GM21825 (cell line): ENCODE results near the gene AHCYL2.
"Not testable (repeated sequence)": the region's sequence is repeated elsewhere in the genome, so short reads cannot be mapped to it uniquely, and the experiment has no call there.

Experiments used
- ATAC-seq: cut with Tn5 transposase; IDR thresholded peaks from one replicate; pipeline ENCODE4 v1.9.1; 2021; ENCODE audit warnings: mild to moderate bottlenecking, moderate library complexity; ENCODE audit not compliant: unreplicated experiment

The AHCYL2 gene

DNA sequence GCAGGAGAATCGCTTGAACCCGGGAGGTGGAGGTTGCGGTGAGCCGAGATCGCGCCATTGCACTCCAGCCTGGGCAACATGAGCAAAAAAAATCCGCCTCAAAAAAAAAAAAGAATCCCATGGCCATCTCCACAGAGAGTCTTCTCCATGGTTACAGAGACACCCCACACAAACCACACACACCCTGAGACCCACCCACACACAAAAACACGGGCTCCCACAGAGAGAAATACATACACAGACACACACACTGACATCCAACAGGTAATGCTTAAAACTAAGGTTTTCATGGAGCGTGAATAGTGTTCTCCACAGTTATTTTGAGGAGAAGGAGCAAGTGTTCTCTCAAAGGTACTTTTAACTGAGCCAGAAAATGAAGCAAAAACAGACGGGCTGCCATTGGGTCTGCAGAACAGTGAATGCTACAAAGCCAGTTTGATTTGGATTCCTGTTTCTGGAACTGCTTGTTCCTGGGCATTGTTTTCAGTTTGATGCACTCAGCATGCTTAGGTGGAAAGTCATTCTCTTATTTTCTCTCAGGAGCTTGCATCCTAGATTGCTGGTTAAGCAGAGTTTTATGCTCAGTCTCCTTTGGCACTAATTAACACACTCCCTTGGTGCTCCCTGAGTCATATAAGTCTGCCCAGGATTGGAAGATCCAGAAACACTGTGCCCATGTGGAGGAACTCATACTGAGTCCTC, 15.4 kb downstream of the AHCYL2 start:
- ATAC-seq: no peak

DNA sequence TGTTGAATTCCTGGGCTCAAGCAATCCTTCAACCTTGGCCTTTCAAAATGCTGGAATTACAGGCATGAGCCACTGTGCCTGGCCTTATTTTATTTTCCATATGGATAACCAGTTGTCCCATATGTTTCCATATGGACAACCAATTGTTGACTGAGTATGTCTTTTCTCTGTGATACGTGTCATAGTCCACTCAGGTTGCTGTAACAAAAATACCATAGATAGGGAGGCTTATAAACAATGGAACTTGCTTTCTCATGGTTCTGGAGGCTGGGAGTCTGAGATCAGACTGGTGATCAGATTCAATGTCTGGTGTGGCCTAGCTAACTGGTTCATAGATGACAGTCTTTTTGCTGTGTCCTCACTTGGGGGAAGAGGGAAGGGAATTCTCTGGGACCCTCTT, 19.4 kb downstream of the AHCYL2 start:
- ATAC-seq: no peak

DNA sequence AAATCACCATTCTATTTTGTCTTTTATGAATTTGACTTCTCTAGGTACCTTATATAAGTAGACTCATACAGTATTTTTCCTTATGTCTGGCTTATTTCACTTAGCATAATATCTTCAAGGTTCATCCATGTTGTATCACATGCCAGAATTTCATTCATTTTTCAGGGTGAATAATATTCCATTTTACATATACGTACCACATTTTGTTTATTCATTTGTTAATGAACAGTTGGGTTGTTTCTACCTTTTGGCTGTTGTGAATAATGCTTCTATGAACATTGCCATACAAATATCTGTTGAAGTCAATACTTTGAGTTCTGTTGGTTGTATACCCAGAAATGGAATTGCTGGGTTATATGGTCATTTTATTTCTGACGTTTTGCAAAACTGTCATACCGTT, 20.7 kb downstream of the AHCYL2 start:
- ATAC-seq: no peak

DNA sequence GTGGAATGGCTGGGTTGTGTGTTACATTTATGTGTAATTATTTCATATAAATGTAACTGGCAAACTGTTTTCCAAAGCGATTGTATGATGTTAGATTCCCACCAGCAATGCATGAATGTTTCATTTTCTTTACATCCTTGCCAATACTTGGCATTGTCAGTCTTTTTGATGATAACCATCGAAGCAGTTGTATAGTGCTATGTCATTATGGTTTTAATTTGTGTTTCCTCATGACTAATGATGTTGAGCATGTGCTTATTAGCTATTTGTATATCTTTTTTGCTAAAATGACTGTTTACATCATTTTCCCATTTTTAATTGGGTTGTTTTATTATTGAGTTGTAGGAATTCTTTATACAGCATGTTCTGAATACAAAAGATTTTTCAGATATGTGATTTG, 22.3 kb downstream of the AHCYL2 start:
- no peak for ATAC-seq

DNA sequence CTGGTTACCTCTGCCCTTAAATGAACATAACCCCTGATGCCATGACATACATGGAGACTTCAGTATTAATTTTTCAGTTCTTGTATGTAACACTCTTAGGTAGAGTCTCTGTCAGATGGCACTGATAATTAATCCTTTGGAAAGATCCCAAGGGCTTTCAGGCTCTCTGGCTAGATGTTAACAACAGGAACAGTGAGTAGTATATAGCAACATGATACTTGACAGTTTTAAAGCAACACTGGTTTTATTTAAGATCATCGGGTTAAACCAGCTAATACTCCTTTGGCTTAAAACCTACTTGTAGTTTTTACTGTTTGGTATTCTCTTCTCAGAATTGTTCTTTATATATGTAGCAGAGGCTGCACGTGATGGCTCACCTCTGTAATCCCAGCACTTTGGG, 27.3 kb downstream of the AHCYL2 start:
- no peak for ATAC-seq

DNA sequence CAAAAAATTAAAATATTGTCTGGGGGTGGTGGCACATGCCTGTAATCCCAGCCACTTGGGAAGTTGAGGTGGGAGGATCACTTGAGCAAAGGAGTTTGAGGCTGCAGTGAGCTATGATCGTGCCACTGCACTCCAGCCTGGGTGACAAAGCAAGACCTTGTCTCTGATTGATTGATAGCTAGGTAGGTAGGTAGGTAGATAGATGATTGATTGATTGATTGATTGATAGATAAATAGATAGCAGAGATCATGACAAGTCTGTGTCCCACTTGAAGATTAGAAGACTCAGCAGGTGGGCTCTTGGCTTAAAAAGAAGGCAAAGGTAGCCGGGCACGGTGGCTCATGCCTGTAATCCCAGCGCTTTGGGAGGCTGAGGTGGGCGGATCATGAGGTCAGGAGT, 27.8 kb downstream of the AHCYL2 start:
- ATAC-seq: not testable (repeated sequence)

DNA sequence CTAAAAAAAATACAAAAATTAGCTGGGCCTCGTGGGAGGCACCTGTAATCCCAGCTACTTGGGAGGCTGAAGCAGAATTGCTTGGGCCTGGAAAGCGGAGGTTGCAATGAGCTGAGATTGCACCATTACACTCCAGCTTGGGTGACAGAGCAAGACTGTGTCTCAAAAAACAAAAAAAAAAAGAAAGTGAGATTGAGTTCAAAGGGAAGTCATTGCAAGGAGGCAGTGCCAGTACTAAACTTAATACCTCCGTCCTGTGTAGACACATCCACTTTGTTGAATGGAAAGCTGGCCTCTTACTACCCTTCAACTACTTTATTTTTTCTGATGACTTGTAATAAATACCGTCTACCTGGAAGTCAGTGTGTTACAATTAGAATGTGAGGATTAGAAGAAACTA, 31.0 kb downstream of the AHCYL2 start:
- ATAC-seq: no peak

DNA sequence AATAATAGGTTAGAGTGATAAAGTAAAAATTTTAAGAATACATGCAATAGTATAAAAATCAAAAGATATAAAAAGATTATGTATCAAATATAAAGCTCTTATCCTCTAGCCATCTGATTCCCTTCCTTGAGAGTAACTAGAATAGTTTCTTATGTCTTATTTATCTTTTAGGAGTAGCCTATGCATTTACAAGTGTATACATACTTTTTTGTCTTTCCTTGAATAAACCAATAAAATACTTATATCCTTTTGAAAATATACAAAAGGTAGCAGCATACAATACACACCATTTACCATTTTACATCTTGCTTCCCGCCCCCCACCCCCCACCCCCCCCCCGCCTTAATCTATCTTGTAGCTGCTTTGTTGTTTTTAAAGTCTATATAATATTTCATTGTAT, 31.4 kb downstream of the AHCYL2 start:
- no peak for ATAC-seq

DNA sequence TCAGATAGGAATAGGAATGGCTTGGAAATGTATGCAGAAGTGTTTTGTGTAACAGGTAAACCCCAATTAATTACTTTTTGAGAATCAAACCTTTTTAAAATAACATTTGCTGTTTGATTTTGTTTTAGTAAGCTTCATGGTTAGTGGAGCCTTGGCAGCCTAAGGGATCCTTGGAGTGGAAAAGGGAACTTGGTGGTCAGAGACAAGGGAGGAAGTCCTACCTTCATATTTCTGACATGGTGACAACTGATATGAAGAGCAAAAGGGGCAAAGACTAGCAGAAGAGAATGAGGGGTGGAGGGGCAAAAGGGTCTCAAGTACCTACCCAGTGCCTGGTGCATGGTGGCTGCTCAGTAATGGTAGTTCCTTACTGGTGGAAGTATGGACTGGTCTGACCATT, 32.3 kb downstream of the AHCYL2 start:
- ATAC-seq: no peak

DNA sequence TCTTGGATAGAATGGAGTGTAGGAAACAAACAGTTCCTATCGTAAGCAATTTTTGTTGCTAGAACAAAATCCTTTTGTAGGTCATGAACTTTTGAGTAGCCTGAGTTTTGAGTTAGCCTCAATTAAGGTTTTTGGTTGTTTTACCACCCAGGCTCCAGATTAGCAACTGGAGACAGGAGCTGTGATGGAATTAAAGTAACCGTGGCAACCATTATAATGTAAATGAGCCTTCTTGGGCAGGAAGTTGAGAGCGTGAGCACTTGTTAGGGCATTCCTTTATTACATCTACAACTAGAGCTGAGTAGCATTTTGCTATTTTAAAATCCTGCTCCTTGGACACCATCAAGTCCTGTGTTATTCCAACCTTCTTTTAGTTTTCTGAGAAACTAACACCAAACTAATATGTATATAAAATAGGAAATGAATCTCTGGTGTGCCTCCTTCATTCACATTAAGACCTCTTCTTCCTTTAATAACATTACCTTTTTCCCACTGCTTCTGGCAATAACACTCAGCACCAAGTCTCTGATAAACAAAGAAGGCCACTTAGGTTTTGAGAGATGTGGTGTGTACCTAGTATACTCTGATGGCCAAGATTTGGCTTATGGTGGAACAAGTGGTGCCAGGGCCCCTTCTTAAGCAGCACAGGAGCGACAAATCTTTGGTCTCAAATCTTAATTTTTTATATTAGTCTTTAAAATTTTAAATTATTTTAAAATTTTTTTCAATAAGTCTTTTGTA, 34.0 kb downstream of the AHCYL2 start:
- ATAC-seq: no peak

DNA sequence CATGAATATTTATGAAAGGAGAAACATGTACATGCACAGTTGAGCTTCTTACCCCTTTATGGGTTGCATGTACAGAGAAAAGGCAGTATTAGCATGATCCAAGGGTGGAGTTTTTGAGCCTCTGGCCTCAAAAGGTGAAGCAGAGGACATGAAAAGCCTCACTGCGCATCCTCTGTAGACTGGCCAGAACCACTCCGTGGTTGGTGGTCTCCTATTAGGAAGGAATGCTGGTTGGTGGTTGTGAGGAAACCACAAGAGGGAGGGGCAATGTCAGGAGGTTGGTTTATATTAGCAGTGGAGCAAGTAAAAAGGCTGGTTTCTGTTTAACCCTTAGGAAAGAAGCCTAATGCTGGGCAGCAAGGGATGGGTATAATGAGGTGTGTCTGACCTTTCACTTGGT, 37.5 kb downstream of the AHCYL2 start:
- no peak for ATAC-seq

DNA sequence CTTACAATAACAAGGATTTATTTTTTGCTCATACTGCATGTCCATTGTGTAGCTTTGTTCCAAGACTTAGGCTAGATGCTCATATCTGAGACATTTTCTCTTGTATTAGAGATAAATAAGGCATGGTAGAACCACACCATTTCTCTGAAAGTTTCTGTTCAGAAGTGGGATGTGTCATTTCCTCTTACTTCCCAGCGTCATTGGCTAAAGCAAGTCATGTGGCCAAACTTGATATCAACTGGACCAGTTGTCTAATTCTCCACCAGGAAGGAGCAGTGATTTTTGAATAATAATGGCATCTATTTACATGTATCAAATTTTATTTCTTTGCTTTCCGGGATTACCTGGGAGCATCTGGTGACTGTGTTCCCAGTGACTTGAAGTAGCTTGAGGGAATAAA, 38.3 kb downstream of the AHCYL2 start:
- ATAC-seq: no peak

DNA sequence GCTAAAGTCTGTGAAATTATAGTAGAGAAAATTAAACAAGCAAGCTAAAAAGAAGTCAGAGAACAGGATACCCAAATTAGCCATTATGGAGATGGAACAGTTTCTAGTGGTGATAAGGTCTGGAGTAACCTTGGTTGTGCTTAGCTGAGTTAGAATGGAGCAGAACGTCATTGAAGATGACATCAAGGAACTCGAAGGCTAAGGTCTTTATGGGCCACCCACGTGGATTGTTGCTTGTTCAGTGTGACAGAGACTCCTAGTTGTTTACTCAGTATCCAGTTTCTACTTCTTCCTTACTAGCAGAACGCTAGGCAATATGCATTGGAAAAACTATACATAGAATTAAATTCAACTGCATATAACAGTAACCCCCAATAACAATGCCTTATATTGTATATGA, 39.7 kb downstream of the AHCYL2 start:
- ATAC-seq: no peak

DNA sequence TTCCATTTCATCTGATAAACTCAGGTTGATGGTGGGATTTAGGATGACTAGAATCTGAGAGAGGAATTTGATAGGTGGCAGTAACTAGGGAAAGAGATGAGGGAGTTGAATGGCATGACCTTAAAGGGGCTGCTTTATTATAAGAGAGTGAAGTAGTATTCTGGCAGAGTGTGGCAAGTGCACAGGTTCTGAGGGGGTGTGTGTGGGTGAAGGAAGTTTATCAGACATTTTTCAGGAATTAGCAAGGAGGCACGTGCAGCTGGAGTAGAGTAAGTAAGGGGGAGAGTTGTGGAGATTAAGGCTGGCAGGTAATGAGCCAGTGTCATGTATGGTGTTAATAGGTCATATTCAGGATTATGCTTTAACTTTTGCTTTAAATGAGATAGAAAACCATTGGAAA, 40.5 kb downstream of the AHCYL2 start:
- no peak for ATAC-seq

DNA sequence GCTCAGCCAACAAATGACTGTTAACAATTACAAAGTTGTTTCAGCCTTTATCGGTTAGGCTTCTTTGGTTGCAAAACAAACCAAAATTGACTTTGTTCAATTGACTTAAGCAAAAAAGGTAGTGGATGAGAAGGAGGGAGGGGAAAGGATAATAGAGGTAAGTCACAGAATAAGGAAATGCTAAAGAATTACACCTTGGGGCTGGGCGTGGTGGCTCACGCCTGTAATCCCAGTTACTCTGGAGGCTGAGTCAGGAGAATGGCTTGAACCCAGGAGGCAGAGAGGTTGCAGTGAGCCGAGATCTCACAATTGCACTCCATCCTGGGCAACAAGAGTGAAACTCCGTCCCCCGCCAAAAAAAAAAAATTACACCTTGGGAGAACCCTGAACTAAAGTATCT, 41.4 kb downstream of the AHCYL2 start:
- no peak for ATAC-seq

DNA sequence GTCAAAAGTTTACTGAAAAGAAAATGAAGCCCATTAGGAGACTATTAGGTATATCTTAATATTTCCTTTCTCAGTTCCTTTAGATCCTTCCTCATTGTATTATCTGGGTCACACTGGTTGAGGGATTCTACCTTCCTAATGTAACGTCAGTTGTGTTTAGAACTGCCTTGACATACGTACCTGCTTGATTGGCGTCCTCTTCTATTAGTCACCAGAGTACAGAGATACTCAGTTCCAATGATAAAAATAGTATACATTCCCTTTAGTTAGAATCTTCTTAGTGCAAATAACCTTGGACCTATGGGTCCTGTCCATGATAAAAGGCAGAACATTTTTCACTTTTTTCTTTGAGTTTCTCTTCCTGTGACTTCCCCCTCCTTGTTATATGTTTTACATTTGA, 45.2 kb downstream of the AHCYL2 start:
- ATAC-seq: no peak

DNA sequence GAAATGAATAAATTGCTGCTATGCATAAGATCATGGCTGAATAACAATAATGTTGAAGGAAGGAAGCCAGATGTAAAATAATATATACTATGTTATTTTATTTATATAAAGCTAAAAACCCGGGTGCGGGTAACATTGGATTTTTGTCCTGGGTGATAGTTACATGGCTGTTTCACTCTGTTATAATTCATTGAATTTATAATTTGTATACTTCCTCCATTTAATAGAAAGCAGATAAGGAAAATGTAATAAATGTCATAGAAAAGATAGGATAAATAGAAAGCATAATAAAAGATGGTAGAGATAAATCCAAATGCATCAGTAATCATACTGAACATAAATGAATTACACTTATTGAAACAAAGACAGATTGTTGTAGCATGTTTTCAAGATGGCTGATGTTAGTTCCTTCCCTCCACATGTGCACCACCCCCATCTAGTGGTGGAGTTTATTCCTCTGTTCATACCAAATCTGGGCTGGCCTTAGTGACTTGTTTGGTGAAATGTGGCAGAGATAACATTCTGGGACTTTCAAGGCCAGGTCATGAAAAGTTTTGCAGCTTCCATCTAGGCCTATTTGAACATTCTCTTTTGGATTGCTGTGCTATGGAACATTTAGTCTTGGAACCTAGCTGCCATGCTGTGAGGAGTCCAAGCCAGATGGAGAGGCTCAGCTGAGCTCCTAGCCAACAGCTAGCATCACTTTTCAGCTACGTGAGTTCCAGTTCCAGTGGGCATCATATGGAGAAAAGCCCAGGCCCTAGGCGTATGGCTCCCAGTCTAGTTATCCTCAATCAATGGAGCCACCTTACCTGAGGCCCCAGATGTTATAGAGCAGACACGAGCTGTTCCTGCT, 46.9 kb downstream of the AHCYL2 start:
- no peak for ATAC-seq

DNA sequence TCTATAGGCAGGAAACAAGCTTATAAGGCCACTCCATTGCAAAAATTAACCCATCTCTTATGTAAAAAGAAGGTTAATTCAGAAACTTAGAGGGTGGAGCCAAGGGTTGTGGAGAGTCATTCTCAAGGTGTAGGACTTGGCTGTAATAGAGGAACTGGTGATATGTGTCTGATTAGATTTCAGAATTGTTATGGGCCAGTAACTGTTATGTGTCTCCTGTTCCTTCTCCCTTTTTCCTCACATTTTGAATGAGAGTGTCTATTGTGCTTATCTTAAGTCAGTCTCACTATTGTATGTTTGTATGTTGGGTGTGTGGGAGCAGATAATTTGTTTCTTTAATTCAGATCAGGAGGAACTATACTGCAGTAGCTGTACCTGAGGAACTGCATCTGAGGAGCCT, 49.1 kb downstream of the AHCYL2 start:
- ATAC-seq: no peak

DNA sequence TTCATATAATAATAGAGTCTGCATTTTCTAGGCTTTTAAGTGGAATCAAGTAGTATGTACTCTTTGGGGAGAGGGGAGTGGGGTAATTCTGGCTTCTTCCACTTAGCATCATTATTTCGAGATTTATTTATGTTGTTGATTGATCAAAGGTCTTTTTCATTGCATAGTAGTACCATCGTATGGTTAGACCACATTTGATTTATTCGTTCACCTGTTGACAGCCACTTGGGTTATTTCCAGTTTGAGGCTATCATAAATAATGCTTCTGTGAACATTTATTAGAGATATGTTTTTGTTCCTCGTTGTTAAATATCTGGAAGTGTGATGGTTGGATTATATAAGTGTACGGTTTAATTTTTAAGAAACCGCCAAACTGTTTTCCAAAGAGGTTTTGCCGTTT, 52.8 kb downstream of the AHCYL2 start:
- ATAC-seq: no peak

DNA sequence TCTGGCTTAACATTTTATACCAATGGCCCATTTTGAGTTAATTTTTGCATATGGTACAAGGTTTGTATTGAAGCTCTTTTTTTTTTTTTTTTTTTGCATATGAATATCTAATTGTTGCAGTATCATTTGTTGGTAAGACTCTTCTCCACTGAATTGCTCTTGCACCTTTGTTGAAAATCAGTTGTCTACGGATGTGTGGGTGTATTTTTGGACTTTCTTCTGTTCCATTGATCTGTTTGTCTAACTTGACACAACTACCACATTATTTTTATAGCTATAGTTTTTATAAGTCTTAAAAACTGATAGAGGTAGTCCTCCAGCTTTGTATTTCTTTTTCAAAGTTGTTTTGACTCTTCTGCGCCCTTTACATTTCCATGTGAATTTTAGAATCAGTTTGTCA, 53.9 kb downstream of the AHCYL2 start:
- ATAC-seq: no peak

DNA sequence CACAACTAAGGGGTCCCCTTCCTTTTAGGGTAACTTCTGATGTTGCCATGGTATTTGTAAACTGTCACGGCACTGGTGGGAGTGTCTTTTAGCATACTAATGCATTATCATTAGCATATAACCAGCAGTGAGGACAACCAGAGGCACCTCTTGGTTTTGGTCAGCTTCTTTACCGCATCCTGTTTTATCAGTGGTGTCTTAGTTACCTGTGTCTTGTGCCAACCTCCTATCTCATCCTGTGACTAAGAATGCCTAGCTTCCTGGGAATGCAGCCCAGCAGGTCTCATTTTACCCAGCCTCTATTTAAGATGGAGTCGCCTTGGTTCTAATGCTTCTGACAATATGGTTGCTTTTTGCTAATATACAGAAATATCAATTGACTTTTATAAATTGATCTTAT, 54.9 kb downstream of the AHCYL2 start:
- no peak for ATAC-seq

DNA sequence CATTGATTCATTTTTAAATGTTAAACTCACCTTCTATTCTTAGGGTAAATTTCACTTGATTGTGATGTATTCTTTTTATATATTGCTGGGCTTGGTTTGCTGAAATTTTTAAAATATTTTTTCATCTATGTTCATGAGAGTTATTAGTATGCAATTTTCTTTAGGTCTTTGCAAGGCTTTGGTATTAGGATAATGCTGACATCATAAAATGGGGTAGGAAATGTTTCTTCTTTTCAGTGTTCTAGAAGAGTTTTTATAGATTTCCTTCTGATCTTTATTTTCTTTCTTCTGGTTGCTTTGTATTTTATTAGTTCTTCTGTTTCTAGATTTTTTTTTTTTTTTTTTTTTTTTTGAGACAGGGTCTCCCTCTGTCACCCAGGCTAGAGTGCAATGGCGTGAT, 56.3 kb downstream of the AHCYL2 start:
- ATAC-seq: no peak
